ENCODE results near the gene GLB1L.
"Not testable (repeated sequence)": the region's sequence is repeated elsewhere in the genome, so short reads cannot be mapped to it uniquely, and the experiment has no call there.

The GLB1L gene

DNA sequence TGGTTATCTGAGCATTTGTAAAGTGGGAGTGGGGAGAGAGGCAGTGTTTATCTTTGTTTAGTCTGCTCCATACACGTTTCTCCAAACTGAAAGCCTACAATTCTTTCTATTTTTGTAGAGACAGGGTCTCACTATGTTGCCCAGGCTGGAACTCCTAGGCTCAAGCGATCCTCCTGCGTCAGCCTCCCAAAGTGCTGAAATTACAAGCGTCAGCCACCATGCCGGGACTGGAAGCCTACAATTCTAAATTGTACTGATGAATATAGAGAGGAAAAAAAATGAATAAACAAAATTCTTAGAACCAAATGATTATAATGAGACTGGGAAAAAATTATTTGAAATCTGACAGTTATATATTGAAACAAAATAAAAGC, 40.1 kb downstream of the GLB1L start:
- DNase-seq: no peak

DNA sequence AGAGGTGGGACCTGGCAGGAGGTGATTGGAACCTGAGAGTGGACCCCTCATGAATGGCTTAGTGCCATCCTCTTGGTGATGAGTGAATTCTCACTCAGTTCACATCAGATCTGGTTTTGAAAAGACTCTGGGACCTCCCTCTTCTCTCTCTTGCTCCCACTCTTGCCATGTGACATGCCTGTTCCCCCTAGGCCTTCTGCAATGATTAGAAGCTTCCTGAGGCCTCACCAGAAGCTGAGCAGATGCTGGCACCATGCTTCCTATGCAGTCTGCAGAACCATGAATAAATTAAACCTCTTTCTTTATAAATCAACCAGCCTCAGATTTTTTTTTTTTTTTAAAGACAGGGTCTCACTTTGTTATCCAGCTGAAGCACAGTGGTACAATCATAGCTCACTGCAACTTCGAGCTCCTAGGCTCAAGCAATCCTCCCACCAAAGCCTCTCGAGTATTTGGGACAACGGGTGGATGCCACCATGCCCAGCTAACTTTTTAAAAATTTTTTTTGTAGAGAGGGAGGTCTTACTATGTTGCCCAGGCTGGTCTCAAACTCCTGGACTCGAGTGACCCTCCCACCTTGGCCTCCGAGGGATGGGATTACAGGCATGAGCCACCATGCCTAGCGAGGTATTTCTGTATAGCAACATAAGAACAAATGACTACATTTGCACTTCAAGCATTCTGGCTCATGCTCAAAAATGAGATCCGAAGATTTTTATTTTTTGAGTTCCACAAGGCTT, 40.6 kb downstream of the GLB1L start:
- no peak for DNase-seq

DNA sequence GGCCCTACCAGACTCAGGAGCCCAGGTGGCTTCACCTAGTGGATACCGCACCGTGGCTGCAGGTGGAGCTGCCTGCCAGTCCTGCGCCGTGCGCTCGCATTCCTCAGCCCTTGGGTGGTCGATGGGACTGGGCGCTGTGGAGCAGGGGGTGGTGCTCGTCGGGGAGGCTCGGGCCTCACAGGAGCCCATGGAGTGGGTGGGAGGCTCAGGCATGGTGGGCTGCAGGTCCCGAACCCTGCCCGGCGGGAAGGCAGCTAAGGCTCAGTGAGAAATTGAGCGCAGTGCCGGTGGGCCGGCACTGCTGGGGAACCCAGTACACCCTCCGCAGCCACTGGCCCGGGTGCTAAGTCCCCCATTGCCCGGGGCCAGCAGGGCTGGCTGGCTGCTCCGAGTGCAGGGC, 43.9 kb downstream of the GLB1L start:
- DNase-seq: not testable (repeated sequence)

DNA sequence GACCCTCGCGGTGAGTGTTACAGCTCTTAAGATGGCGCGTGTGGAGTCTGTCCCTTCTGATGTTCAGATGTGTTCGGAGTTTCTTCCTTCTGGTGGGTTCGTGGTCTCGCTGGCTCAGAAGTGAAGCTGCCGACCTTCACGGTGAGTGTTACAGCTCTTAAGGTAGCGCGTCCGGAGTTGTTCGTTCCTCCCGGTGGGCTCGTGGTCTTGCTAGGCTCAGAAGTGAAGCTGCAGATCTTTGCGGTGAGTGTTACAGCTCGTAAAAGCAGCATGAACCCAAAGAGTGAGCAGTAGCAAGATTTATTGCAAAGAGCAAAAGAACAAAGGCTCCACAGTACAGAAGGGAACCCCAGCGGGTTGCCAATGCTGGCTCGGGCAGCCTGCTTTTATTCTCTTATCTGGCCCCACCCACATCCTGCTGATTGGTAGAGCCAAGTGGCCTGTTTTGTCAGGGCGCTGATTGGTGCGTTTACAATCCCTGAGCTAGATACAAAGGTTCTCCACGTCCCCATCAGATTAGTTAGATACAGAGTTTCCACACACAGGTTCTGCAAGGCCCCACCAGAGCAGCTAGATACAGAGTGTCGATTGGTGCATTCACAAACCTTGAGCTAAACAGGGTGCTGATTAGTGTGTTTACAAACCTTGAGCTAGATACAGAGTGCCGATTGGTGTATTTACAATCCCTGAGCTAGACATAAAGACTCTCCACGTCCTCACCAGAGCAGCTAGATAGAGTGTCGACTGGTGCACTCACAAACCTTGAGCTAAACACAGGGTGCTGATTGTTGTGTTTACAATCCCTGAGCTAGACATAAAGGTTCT, 44.5 kb downstream of the GLB1L start:
- DNase-seq: not testable (repeated sequence)

- no peak for DNase-seq
Observed at GRCh38 chr2:219199470-219200211, 45.6 kb downstream of the GLB1L start.

DNA sequence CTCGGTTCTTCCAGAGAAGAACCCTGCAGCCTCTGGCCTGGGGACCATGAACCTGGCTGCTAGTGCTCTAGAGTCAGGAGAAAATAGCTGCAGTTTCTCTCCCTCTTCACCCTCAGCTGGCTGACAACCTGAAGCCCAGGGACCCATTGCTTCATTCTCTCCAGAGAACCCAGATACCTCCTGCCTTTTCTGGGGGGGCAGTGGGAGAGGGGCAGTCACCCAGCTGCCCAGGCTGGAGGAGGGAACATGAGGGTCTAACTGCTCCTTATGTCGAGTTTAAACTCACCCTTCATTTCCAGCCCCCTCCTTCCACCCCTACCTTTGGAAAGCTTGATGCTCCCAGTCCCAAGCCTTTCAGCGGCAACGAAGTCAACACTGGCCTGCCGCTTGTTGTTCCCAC, 46.3 kb downstream of the GLB1L start:
- DNase-seq: no peak

- DNase-seq: no peak
Observed at GRCh38 chr2:219197388-219197787, 47.9 kb downstream of the GLB1L start.

DNA sequence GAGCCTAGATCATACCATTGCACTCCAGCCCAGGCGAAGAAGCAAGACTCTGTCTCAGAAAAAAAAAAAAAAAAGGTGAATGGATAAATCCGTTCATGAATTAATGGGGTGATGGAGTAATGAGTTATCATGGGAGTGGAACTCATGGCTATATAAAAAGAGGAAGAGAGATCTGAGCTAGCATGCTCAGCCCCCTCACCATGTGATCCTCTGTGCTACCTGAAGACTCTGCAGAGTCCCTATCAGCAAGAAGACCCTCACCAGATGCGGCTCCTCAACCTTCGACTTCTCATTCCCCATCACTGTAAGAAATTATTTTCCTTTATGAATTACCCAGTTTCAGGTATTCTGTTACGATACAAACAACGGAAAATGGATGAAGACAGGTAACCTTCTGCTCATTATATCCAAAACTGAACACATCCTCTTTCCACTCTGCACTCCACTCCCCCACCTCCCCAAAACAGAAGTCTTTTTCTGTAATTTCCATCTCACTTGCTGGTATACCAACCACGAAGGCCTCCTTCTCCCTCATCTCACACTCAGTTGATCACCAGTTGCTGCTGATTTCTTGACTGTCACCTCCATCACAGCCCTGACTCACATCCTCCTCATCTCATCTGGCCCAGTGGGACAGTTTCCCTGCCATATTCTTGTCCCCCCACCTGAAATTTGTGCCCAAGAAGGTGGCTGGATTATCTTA, 58.3 kb downstream of the GLB1L start:
- no peak for DNase-seq
